Left cardiac atrium (tissue), 4 donors: ENCODE results near the gene SHANK1. TPM values are rescaled to one million over a fixed set of nuclear protein-coding genes. Genes with fewer than 3 reads are reported as not detected.
A peak's percentile ranks its signal among the peaks of the same experiment; 100 is the strongest.

Experiments used
- ATAC-seq, 2 donors: fragments of 200-7000 bp; cut with Tn5 transposase; one replicate each; pipeline ENCODE4 v1.9.1; 2020; ENCODE audit warnings: mild to moderate bottlenecking in 2 of 2, moderate library complexity in 2 of 2
- DNase-seq: peaks from one replicate; pipeline ENCODE4 v3.0.0-alpha.2; 2020
- intact Hi-C, 2 donors: fragments of 100-400 bp; cut with DNase I; formaldehyde crosslinking; loops; one replicate each; pipeline versions ENCODE4 v1.14.1 to v1.15.1; 2022 to 2023
- total RNA-seq, 2 donors: library from RNA; stranded (reverse); fragmentation: NEBNext Ultra II Directional; extraction: Animal tissue kit (Norgen Biotek cat#: 25700); gene quantifications; one replicate each; pipeline ENCODE4 v1.2.1, GENCODE V29; 2021
- donor health status: DM: no; HTN: yes; CAD: no.
- donor health status: DM: no; HTN: yes; CAD: no; lungs with severe emphysema.
- donor health status: DM: yes; HTN: yes; CAD: no.
- donor health status: Dilated cardiomyopathy.

The SHANK1 gene
- total RNA-seq, 2 donors from 2014 or later = 0.62 to 1.2 TPM

- intact Hi-C loops = no loop called here
- DNase-seq = no peak
- ATAC-seq = no peak
Measured at GRCh38 chr19:50667759-50668231, 51.8 kb downstream of the SHANK1 start.

DNA sequence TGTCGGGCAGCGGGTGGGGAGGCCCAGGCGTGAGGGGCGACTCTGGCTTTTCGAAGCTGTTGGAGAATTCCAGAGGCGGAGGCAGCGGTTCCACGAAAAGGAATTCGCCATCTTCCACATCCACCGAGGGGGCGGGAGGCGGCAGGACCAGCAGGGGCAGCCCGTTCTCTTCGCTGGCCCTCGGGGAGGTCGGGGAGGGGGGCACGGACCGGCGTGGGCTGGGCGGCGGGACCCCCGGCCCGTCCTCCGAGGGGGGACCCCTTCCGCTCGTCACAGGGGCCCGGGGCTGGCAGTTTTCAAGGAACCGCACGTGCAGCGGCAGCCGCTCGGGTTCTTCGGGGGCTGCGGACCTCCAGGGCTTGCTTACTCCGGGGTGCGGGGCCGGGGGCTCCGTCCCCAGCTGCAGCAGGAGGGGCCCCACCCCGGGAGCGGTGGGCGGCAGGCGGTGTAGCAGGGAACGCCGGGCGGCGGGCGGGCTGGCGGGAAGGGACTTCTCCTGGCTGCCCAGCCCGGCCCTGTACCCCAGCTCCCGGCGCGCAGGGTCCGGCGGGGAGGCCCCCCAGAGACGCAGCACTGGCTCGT is 52.3 kb downstream of the SHANK1 start:
- ATAC-seq (no peak), DNase-seq (no peak)
- intact Hi-C loops = no loop called here

DNA sequence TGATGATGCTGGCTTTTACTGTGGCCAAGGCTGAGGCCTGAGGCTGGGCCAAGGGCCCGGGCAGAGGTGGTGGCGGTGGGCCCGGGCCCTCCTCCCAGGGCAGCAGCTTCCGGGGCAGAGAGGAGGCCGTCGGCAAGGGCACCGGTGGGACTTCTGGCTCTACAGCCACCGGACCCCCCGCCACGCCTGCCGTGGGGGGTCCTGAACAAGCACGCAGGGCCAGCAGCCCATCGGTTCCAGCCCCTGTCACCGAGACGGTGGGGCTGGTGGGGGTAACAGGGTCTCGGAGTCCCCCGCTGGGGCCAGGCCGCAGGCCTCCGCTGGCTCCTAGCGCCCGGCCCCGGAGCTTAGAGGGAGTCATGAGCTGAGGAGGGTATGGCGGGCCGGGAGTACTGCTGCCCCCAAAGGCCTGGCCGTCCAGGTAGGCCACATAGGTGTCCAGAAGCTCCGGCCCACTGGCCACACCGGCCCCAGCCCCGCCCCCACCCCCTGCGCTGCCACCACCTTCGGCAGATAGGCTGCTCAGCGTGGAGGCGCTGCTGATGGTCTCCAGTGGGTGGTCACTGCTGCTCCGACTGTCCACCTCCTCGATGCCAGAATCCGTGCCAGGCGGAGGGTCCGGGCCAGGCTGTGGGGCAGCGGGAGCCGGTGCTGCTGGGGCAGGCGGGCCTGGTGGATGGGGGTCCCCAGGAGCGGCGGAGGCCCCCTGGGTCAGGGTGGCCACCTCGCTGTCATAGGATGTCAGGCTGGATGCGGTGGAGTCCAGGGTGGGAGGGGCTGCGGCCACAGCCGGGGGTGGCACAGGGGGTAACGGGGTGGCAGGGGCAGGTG is 53.0 kb downstream of the SHANK1 start:
- ATAC-seq (no peak), DNase-seq (no peak)
- intact Hi-C loops = no loop called here

GRCh38 chr19:50664204-50664603 is 55.4 kb downstream of the SHANK1 start:
- DNase-seq = no peak
- no peak for ATAC-seq
- intact Hi-C loops = no loop called here

- DNase-seq = no peak
- ATAC-seq = no peak
- intact Hi-C loops = no loop called here
Measured at GRCh38 chr19:50663482-50663790, 56.2 kb downstream of the SHANK1 start.

DNA sequence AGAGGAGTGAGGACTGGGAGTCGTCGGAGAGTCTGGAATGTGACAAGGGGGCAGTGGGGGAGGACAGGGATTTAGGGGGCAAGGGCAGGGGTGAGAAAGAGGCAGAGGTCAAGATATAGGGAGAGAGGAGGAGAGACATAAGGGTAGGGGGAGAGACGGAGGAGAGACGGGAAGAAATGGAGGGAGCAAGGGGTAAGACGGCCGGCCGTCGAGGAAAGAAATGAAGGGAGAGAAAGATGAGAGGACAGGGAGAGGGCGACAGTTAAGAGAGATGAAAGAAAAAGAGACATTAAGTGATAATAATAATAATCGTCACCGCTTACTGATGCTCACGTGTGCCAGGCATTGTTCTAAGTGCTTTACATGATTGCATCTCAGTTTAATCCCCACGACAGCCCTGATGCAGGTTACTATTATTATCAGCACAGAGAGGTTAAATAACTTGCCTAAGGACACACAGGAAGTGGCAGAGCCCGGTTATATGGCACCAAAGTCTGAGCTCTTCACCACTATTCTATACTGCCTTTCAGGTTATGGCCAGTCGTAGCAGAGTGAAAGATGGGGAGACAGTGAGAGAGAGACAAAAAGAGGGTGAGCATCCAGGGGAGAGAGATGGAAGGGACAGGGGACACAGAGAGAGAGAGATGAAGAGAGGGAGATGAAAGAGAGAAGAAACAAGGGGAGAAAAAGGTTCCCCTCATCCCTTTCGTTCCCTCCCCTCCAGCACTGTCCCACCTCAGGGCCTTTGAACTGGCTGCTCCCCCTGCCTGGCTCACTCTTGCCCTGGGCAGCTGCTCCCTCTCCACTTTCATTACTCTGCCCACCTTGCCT is 56.7 kb downstream of the SHANK1 start:
- DNase-seq (no peak), ATAC-seq (no peak)
- intact Hi-C loops = no loop called here

GRCh38 chr19:50661766-50662650 is 57.6 kb downstream of the SHANK1 start:
- DNase-seq = no peak
- ATAC-seq = no peak
- intact Hi-C loops = no loop called here

DNA sequence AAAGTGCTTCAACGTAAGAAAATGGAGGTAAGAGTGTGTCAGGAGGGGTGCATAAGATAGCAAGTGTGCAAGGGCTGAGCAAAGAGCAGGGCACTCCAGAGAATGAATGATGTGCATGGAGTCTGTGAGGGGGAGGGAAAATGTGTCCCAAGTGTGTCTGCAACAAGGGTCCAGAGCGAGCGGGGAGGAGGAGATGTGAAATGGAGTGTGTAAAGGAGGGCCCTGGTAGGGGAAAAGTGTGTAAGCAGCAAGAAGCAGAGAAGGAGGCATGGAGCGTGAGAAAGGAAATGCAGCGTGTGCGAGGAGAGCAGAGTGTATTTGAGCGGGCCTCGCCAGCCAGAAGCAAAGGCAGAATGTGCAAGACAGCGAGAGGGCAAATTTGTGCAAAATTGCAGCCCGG is 58.6 kb downstream of the SHANK1 start:
- intact Hi-C loops = no loop called here

DNA sequence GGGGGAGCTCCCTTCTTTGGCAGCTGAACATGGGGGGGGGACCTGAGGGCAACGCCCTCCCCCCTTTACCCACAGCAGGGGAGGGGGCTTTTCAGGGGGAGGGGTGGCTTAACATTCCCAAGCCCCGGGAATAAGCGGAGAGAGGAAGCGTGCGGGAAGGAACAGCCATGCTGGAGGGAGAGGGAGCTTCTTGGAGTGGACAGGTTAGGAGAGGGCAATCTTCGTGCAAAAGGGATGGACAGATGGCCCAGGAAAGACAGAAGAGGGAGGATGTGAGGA is 59.6 kb downstream of the SHANK1 start:
- DNase-seq (no peak), ATAC-seq (no peak)
- intact Hi-C loops = no loop called here

More for the DNA sequence above, 58.6 kb downstream of the SHANK1 start:
- DNase-seq = no peak
- no peak for ATAC-seq

- DNase-seq = no peak
- intact Hi-C loops = no loop called here
- no peak for ATAC-seq
Measured at GRCh38 chr19:50659318-50660087, 60.1 kb downstream of the SHANK1 start.

GRCh38 chr19:50658441-50659317 is 60.9 kb downstream of the SHANK1 start:
- ATAC-seq (peak; percentile 76 to 86), DNase-seq (peak; percentile 79)
- intact Hi-C loops = no loop called here

GRCh38 chr19:50657712-50658440 is 61.7 kb downstream of the SHANK1 start:
- peak; percentile 95 for DNase-seq
- intact Hi-C loops = no loop called here
- peak; percentile 94 to 96 for ATAC-seq

DNA sequence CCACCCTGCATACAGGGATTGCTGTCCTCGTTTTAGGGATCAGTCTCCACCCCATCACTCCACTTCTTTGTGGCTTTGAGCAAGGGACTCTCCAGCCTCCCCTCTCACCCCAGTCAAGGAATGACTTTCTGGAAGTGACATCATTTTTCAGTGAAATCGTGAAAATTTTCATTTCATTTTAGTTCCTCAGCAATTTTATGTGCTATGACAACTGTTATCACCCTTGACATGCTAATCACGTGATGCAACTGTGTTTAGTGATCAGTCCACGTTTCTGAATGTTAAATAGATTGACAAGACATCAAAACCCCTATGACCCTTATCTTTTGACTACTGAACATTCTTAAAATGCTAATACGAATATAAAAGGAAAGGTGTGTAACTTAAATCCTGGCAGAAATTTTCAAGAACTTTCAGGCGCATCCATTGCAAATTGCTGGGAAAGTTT is 62.4 kb downstream of the SHANK1 start:
- DNase-seq (no peak), ATAC-seq (no peak)
- intact Hi-C loops = no loop called here

DNA sequence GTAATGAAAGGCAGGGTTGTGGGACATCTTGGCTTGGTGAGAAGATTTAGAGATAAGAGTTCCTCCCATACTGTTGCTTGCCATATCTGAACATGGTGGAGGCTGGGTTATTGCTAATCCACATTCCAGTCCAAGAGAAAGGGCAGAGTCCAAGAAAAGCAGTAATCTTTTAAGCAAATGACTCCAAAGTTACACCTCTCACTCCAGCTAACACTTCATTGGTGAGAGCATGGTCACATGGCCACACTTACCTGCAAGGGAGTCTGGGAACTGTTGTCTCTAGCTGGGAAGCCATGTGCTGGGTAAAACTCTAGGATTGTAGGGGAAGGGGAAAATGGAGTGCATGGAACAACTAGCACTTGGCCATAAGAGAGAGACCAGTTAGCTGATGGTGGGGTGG is 64.7 kb downstream of the SHANK1 start:
- DNase-seq (no peak), ATAC-seq (no peak)
- intact Hi-C loops = no loop called here

- intact Hi-C loops = no loop called here
Measured at GRCh38 chr19:50652722-50653121, 66.9 kb downstream of the SHANK1 start.

DNA sequence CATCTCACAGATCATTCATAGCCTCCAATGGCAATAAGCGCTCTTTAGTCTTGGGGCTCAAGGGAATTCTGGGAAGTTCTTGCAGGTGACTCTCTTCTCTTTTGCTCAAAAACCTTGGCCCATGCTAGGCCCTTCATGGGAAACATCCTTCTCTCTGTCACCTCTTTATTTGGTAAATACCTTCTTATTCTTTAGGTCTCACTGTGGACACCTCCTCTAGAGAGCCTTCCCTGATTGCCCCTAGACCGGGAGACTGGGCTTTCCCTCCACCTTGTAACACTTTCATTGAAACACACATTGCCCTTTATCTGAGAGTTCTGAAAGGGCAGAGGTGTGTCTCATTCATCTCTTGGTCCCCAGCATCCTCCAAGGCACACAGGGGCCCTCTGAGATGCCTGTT is 68.4 kb downstream of the SHANK1 start:
- ATAC-seq (no peak), DNase-seq (no peak)
- intact Hi-C loops = no loop called here

More at GRCh38 chr19:50652722-50653121, 66.9 kb downstream of the SHANK1 start:
- no peak for DNase-seq
- ATAC-seq = no peak
